ENCODE results near the gene CACUL1. TPM values are rescaled to one million over a fixed set of nuclear protein-coding genes. Genes with fewer than 3 reads are reported as not detected.

The CACUL1 gene
- total and polyA plus RNA-seq, 2 of the 13 experiments (the other 11 are each of a cell fraction or from before 2014, with no cell fraction given) = 14.2 to 31.0 TPM

DNA sequence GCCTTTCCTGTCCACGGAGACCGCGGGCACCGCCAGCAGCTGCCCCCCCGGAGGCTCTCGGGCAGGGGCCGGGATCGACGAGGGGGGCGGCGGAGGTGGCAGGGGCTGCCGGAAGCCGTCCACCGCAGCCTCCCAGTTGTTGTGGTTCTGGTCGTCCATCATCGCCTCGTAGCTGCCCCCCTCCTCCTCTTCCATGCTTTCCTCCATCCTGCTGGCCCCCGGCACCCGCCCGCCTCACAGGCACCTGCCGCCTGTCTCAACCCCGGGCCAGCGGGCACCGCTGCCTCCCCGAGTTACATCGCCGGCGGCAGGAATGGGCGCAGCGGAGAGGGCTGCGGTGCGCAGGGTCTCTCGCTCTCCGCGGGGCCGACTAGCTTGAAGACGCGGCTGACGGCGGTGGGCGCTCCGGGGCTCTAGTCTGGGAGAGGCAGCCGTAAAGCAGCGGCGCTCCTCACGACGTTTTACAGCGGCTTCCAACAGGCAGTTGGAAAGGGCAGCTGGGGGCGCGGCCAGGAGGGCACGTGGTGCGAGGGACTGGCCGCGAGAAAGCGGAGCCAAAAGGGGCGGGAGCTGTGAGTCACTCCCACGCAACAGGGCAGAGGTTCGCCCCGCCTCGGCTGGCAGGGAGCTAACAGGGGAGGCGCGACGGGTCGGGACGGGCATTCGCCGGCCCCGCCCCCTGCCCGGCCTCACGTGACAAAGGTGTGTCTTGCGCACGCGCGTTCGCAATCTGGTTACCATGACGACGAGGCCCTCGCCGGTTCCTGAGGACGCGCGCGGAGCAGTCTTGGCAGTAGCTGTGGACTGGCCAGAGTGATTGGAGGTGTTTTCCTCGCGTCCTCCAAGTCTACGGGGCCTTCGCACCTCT lies at the start of gene CACUL1 (continued):
- TF ChIP-seq, protein P1, sequence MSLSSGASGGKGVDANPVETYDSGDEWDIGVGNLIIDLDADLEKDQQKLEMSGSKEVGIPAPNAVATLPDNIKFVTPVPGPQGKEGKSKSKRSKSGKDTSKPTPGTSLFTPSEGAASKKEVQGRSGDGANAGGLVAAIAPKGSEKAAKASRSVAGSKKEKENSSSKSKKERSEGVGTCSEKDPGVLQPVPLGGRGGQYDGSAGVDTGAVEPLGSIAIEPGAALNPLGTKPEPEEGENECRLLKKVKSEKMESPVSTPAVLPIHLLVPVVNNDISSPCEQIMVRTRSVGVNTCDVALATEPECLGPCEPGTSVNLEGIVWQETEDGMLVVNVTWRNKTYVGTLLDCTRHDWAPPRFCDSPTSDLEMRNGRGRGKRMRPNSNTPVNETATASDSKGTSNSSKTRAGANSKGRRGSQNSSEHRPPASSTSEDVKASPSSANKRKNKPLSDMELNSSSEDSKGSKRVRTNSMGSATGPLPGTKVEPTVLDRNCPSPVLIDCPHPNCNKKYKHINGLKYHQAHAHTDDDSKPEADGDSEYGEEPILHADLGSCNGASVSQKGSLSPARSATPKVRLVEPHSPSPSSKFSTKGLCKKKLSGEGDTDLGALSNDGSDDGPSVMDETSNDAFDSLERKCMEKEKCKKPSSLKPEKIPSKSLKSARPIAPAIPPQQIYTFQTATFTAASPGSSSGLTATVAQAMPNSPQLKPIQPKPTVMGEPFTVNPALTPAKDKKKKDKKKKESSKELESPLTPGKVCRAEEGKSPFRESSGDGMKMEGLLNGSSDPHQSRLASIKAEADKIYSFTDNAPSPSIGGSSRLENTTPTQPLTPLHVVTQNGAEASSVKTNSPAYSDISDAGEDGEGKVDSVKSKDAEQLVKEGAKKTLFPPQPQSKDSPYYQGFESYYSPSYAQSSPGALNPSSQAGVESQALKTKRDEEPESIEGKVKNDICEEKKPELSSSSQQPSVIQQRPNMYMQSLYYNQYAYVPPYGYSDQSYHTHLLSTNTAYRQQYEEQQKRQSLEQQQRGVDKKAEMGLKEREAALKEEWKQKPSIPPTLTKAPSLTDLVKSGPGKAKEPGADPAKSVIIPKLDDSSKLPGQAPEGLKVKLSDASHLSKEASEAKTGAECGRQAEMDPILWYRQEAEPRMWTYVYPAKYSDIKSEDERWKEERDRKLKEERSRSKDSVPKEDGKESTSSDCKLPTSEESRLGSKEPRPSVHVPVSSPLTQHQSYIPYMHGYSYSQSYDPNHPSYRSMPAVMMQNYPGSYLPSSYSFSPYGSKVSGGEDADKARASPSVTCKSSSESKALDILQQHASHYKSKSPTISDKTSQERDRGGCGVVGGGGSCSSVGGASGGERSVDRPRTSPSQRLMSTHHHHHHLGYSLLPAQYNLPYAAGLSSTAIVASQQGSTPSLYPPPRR (CRISPR knock-in tag; IDR thresholded peaks at IDR 0.05; ENCODE audit: borderline replicate concordance) = no peak
- no peak for TF ChIP-seq CHD2 (IDR thresholded peaks at IDR 0.05; ENCODE audit: low read depth, low read length)
- no peak for TF ChIP-seq SMARCE1 (IDR thresholded peaks at IDR 0.05; ENCODE audit: borderline replicate concordance)
- no peak for TF ChIP-seq HMG20B (CRISPR knock-in tag; conservative IDR thresholded peaks at IDR 0.05)
- TF ChIP-seq, protein P2, sequence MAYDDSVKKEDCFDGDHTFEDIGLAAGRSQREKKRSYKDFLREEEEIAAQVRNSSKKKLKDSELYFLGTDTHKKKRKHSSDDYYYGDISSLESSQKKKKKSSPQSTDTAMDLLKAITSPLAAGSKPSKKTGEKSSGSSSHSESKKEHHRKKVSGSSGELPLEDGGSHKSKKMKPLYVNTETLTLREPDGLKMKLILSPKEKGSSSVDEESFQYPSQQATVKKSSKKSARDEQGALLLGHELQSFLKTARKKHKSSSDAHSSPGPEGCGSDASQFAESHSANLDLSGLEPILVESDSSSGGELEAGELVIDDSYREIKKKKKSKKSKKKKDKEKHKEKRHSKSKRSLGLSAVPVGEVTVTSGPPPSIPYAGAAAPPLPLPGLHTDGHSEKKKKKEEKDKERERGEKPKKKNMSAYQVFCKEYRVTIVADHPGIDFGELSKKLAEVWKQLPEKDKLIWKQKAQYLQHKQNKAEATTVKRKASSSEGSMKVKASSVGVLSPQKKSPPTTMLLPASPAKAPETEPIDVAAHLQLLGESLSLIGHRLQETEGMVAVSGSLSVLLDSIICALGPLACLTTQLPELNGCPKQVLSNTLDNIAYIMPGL (CRISPR knock-in tag; IDR thresholded peaks at IDR 0.05; ENCODE audit: borderline replicate concordance in 1 of 2, low read depth in 1 of 2) = peak; percentile 69 to 89
- no peak for TF ChIP-seq ZFP36 (IDR thresholded peaks at IDR 0.05; ENCODE audit: borderline replicate concordance, low read depth, low read length, partially characterized antibody)
- TF ChIP-seq, protein P3, sequence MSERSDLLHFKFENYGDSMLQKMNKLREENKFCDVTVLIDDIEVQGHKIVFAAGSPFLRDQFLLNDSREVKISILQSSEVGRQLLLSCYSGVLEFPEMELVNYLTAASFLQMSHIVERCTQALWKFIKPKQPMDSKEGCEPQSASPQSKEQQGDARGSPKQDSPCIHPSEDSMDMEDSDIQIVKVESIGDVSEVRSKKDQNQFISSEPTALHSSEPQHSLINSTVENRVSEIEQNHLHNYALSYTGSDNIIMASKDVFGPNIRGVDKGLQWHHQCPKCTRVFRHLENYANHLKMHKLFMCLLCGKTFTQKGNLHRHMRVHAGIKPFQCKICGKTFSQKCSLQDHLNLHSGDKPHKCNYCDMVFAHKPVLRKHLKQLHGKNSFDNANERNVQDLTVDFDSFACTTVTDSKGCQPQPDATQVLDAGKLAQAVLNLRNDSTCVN (CRISPR knock-in tag; IDR thresholded peaks at IDR 0.05; ENCODE audit: borderline replicate concordance) = no peak; the same call in 1 of the 2 replicates
- TF ChIP-seq ELF3 (CRISPR knock-in tag; IDR thresholded peaks at IDR 0.05) = 0 out of 2 replicates have a peak, but pooled peaks have one; percentile 24
- TF ChIP-seq, protein P4, sequence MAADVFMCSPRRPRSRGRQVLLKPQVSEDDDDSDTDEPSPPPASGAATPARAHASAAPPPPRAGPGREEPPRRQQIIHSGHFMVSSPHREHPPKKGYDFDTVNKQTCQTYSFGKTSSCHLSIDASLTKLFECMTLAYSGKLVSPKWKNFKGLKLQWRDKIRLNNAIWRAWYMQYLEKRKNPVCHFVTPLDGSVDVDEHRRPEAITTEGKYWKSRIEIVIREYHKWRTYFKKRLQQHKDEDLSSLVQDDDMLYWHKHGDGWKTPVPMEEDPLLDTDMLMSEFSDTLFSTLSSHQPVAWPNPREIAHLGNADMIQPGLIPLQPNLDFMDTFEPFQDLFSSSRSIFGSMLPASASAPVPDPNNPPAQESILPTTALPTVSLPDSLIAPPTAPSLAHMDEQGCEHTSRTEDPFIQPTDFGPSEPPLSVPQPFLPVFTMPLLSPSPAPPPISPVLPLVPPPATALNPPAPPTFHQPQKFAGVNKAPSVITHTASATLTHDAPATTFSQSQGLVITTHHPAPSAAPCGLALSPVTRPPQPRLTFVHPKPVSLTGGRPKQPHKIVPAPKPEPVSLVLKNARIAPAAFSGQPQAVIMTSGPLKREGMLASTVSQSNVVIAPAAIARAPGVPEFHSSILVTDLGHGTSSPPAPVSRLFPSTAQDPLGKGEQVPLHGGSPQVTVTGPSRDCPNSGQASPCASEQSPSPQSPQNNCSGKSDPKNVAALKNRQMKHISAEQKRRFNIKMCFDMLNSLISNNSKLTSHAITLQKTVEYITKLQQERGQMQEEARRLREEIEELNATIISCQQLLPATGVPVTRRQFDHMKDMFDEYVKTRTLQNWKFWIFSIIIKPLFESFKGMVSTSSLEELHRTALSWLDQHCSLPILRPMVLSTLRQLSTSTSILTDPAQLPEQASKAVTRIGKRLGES (CRISPR knock-in tag; IDR thresholded peaks at IDR 0.05; ENCODE audit: borderline replicate concordance) = no peak
- no peak; the same call in 1 of the 2 replicates for TF ChIP-seq ZFP37 (CRISPR knock-in tag; IDR thresholded peaks at IDR 0.05; ENCODE audit: borderline replicate concordance)
- peak; percentile 91 for TF ChIP-seq SPEN (CRISPR knock-in tag; IDR thresholded peaks at IDR 0.05; ENCODE audit: low read depth)
- no peak for TF ChIP-seq CHD4 (IDR thresholded peaks at IDR 0.05; ENCODE audit: borderline replicate concordance, low read length)
- no peak for TF ChIP-seq ZNF326 (CRISPR knock-in tag; IDR thresholded peaks at IDR 0.05; ENCODE audit: borderline replicate concordance)
- no peak for TF ChIP-seq FOXO1 (CRISPR knock-in tag; IDR thresholded peaks at IDR 0.05)
- TF ChIP-seq MAFG (CRISPR knock-in tag; IDR thresholded peaks at IDR 0.05) = no peak

Data from HepG2 (cell line).